GM12878 (cell line): ENCODE measurements around the gene TMEM50B. TPM values are rescaled to one million over a fixed set of nuclear protein-coding genes. Genes with fewer than 3 reads are reported as not detected.
A peak's percentile ranks its signal among the peaks of the same experiment; 100 is the strongest.

Experiments
- ASH2L ChIP-seq: fragments of 300-600, 200-600 bp; sonication (generic); IDR thresholded peaks from 2 replicates; pipeline ENCODE4 v1.6.1; 2017; ENCODE audit warnings: low read depth, mild to moderate bottlenecking, borderline replicate concordance
- BCL11A ChIP-seq: IDR thresholded peaks from 2 replicates; pipeline ENCODE4 v1.6.1; 2011; ENCODE audit warnings: low read depth, low read length
- CHD4 ChIP-seq: fragments of 200-600 bp; sonication (generic); IDR thresholded peaks from 2 replicates; pipeline ENCODE4 v1.6.1; 2016; ENCODE audit warnings: mild to moderate bottlenecking
- EED ChIP-seq: sonication (generic); IDR thresholded peaks from 2 replicates; pipeline ENCODE4 v1.6.1; 2016; ENCODE audit warnings: antibody characterized with exemption, low read depth
- FOXM1 ChIP-seq: IDR thresholded peaks from 2 replicates; pipeline ENCODE4 v1.6.1; 2012; ENCODE audit warnings: low read depth, mild to moderate bottlenecking, inconsistent platforms, low read length, moderate library complexity
- HDAC6 ChIP-seq: fragments of 200-600 bp; sonication (generic); IDR thresholded peaks from one replicate; pipeline ENCODE4 v1.8.0; 2017; ENCODE audit warnings: antibody characterized with exemption; ENCODE audit not compliant: unreplicated experiment
- IKZF1 ChIP-seq: fragments of 450-650 bp; conservative IDR thresholded peaks from 2 replicates; pipeline ENCODE4 v1.6.1; 2017; ENCODE audit warnings: antibody characterized with exemption, mild to moderate bottlenecking
- IKZF2 ChIP-seq, 2 experiments: fragments of 450-650 bp; IDR thresholded peaks; 2 replicates each; pipeline ENCODE4 v1.6.1; 2017; ENCODE audit warnings: mild to moderate bottlenecking in 2 of 2, moderate library complexity in 2 of 2
- IRF4 ChIP-seq: IDR thresholded peaks from 2 replicates; pipeline ENCODE4 v1.6.1; 2011; ENCODE audit warnings: low read depth, low read length
- JUNB ChIP-seq: IDR thresholded peaks from 2 replicates; pipeline ENCODE4 v1.6.1; 2016; ENCODE audit warnings: antibody characterized with exemption, mild to moderate bottlenecking
- MTA2 ChIP-seq: fragments of 450-650 bp; IDR thresholded peaks from 2 replicates; pipeline ENCODE4 v1.6.1; 2016; ENCODE audit warnings: low read depth, mild to moderate bottlenecking, moderate library complexity
- NFIC ChIP-seq: IDR thresholded peaks from 2 replicates; pipeline ENCODE4 v1.6.1; 2012; ENCODE audit warnings: low read depth, mild to moderate bottlenecking, inconsistent platforms, low read length, moderate library complexity
- NR2C1 ChIP-seq: fragments of 450-650 bp; IDR thresholded peaks from 2 replicates; pipeline ENCODE4 v1.6.1; 2017; ENCODE audit warnings: antibody characterized with exemption, mild to moderate bottlenecking, moderate library complexity
- NR2F1 ChIP-seq: fragments of 450-650 bp; conservative IDR thresholded peaks from 2 replicates; pipeline ENCODE4 v1.6.1; 2017; ENCODE audit warnings: mild to moderate bottlenecking
- PAX5 ChIP-seq: IDR thresholded peaks from 2 replicates; pipeline ENCODE4 v1.6.1; 2011; ENCODE audit warnings: low read depth, low read length, borderline replicate concordance
- POU2F2 ChIP-seq: IDR thresholded peaks from 3 replicates; pipeline ENCODE4 v1.6.1; 2011; ENCODE audit warnings: low read depth, mild to moderate bottlenecking, low read length, borderline replicate concordance
- SMARCA5 ChIP-seq: fragments of 450-650 bp; IDR thresholded peaks from 2 replicates; pipeline ENCODE4 v1.6.1; 2017; ENCODE audit warnings: mild to moderate bottlenecking
- TAF1 ChIP-seq: IDR thresholded peaks from 2 replicates; pipeline ENCODE4 v1.6.1; 2011; ENCODE audit warnings: mild to moderate bottlenecking, low read depth, low read length, borderline replicate concordance
- TCF12 ChIP-seq: IDR thresholded peaks from 2 replicates; pipeline ENCODE4 v1.6.1; 2011; ENCODE audit warnings: low read depth, mild to moderate bottlenecking, low read length
- ZNF384 ChIP-seq: IDR thresholded peaks from 2 replicates; pipeline ENCODE4 v1.6.1; 2012; ENCODE audit warnings: low read depth, mild to moderate bottlenecking, low read length, improper control_type of control experiment, borderline replicate concordance
- polyA plus RNA-seq, 11 experiments: library from polyadenylated mRNA; depleted of rRNA in 4 of 11; unstranded in 6 of 11; stranded (reverse) in 5 of 11; fragments of >200 nt; fragmentation: Nextera tagmentation in 4 of 11; fragmentation: Illumina TruSeq in 1 of 11; extraction: Ambion mirVana in 4 of 11; extraction: Trizol in 1 of 11; gene quantifications; 1 replicate in 1 of 11; 2 replicates in 10 of 11; pipeline versions ENCODE4 v1.2.1 to v1.2.3, GENCODE V29; 2011 to 2016; ENCODE audit warnings: inconsistent platforms in 2 of 11, missing spikeins in 2 of 11, low read depth in 1 of 11
- total RNA-seq, 4 experiments: library from RNA; depleted of rRNA in 3 of 4; stranded (reverse); fragments of >200 nt in 3 of 4; fragmentation: Illumina TruSeq in 1 of 4; extraction: Trizol in 1 of 4; gene quantifications; 2 replicates each; pipeline versions ENCODE4 v1.2.1 to v1.2.3, GENCODE V29; 2013 to 2021
- TF ChIP-seq, protein P1 (sequence below): fragments of 450-650 bp; IDR thresholded peaks from 2 replicates; pipeline ENCODE4 v1.6.1; 2017; ENCODE audit warnings: low read depth, mild to moderate bottlenecking, moderate library complexity
- TF ChIP-seq, protein P2 (sequence below): fragments of 450-650 bp; IDR thresholded peaks from 2 replicates; pipeline ENCODE4 v1.6.1; 2017; ENCODE audit warnings: mild to moderate bottlenecking, low read depth, inconsistent platforms; ENCODE audit not compliant: poor library complexity, severe bottlenecking
- TF ChIP-seq, protein P3 (sequence below): fragments of 150-350 bp; IDR thresholded peaks from 2 replicates; pipeline ENCODE4 v1.6.1; 2016; ENCODE audit warnings: low read depth, low read length
- TF ChIP-seq, protein P4 (sequence below): fragments of 450-650 bp; IDR thresholded peaks from 2 replicates; pipeline ENCODE4 v1.6.1; 2016; ENCODE audit warnings: mild to moderate bottlenecking

Gene TMEM50B
- total and polyA plus RNA-seq, 10 of the 15 experiments (the other 5 are each of a cell fraction or from before 2014, with no cell fraction given): 12.1 to 42.1 (median 18.2) TPM

DNA sequence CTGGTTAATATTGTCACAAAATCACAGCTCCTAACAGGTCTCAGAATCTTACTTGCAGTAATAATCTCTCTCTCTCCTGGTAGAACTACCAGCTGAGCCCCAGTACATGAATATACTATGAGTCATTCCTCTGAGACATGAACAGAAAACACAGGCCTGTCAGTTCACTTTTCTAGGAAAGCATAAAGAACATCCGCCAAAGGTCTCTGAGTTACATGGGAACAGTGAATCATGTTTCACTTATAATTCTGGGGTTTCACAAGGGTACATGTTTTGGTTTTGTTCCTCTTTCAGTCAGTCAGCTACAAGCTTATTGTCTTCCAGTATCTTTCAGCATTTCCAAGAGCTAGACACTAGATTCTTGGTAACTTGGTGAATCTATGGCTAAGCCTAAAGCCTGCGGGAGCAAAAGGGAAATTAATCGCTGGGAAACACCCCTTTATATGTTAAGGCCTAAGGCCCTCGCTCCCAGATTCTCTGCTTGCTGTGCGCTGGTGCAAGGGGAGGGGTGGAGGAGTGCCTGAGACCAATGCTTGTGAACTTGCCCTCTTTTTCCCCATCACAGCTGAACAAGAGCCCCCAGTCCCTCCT is 44.9 kb downstream of the TMEM50B start (continued):
- TF ChIP-seq CHD4 (no peak), IRF4 (peak; percentile 40; the same call in 1 of the 2 replicates), TAF1 (0 out of 2 replicates have a peak, but pooled peaks have one; percentile 19), HDAC6 (no peak), NFIC (peak; percentile 91), EED (peak; percentile 91), BCL11A (peak; percentile 58), NR2C1 (no peak), JUNB (peak; percentile 83), SMARCA5 (0 out of 2 replicates have a peak, but pooled peaks have one; percentile 11), MTA2 (peak; percentile 63), ZNF384 (no peak), ASH2L (no peak; the same call in 1 of the 2 replicates), IKZF2 (IDR thresholded peaks at IDR 0.05) (peak; percentile 95 to 97), NR2F1 (peak; percentile 47; the same call in 1 of the 2 replicates), TCF12 (peak; percentile 73), FOXM1 (peak; percentile 74; the same call in 1 of the 2 replicates), POU2F2 (0 out of 3 replicates have a peak, but pooled peaks have one; percentile 20), IKZF1 (peak; percentile 87), PAX5 (peak; percentile 19; the same call in 1 of the 2 replicates)
- TF ChIP-seq, protein P1, sequence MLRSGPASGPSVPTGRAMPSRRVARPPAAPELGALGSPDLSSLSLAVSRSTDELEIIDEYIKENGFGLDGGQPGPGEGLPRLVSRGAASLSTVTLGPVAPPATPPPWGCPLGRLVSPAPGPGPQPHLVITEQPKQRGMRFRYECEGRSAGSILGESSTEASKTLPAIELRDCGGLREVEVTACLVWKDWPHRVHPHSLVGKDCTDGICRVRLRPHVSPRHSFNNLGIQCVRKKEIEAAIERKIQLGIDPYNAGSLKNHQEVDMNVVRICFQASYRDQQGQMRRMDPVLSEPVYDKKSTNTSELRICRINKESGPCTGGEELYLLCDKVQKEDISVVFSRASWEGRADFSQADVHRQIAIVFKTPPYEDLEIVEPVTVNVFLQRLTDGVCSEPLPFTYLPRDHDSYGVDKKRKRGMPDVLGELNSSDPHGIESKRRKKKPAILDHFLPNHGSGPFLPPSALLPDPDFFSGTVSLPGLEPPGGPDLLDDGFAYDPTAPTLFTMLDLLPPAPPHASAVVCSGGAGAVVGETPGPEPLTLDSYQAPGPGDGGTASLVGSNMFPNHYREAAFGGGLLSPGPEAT: peak; percentile 93
- TF ChIP-seq, protein P2, sequence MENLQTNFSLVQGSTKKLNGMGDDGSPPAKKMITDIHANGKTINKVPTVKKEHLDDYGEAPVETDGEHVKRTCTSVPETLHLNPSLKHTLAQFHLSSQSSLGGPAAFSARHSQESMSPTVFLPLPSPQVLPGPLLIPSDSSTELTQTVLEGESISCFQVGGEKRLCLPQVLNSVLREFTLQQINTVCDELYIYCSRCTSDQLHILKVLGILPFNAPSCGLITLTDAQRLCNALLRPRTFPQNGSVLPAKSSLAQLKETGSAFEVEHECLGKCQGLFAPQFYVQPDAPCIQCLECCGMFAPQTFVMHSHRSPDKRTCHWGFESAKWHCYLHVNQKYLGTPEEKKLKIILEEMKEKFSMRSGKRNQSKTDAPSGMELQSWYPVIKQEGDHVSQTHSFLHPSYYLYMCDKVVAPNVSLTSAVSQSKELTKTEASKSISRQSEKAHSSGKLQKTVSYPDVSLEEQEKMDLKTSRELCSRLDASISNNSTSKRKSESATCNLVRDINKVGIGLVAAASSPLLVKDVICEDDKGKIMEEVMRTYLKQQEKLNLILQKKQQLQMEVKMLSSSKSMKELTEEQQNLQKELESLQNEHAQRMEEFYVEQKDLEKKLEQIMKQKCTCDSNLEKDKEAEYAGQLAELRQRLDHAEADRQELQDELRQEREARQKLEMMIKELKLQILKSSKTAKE: peak; percentile 82
- TF ChIP-seq, protein P3, sequence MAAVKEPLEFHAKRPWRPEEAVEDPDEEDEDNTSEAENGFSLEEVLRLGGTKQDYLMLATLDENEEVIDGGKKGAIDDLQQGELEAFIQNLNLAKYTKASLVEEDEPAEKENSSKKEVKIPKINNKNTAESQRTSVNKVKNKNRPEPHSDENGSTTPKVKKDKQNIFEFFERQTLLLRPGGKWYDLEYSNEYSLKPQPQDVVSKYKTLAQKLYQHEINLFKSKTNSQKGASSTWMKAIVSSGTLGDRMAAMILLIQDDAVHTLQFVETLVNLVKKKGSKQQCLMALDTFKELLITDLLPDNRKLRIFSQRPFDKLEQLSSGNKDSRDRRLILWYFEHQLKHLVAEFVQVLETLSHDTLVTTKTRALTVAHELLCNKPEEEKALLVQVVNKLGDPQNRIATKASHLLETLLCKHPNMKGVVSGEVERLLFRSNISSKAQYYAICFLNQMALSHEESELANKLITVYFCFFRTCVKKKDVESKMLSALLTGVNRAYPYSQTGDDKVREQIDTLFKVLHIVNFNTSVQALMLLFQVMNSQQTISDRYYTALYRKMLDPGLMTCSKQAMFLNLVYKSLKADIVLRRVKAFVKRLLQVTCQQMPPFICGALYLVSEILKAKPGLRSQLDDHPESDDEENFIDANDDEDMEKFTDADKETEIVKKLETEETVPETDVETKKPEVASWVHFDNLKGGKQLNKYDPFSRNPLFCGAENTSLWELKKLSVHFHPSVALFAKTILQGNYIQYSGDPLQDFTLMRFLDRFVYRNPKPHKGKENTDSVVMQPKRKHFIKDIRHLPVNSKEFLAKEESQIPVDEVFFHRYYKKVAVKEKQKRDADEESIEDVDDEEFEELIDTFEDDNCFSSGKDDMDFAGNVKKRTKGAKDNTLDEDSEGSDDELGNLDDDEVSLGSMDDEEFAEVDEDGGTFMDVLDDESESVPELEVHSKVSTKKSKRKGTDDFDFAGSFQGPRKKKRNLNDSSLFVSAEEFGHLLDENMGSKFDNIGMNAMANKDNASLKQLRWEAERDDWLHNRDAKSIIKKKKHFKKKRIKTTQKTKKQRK: no peak
- TF ChIP-seq, protein P4, sequence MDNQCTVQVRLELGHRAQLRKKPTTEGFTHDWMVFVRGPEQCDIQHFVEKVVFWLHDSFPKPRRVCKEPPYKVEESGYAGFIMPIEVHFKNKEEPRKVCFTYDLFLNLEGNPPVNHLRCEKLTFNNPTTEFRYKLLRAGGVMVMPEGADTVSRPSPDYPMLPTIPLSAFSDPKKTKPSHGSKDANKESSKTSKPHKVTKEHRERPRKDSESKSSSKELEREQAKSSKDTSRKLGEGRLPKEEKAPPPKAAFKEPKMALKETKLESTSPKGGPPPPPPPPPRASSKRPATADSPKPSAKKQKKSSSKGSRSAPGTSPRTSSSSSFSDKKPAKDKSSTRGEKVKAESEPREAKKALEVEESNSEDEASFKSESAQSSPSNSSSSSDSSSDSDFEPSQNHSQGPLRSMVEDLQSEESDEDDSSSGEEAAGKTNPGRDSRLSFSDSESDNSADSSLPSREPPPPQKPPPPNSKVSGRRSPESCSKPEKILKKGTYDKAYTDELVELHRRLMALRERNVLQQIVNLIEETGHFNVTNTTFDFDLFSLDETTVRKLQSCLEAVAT: peak; percentile 56
